HEK293T (cell line): Measurements from ENCODE around the gene KCNMA1.

Source experiments
- CTCF ChIA-PET: fragments of 350-600 bp; formaldehyde crosslinking; extraction: SDS; loops from one replicate; lab custom pipeline; 2021; ENCODE audit warnings: antibody characterized with exemption, inconsistent platforms; lab: Yijun Ruan, JAX
- POLR2A ChIA-PET: fragments of 350-600 bp; formaldehyde crosslinking; extraction: SDS; loops from one replicate; lab custom pipeline; 2020; ENCODE audit warnings: antibody characterized with exemption, inconsistent platforms; lab: Yijun Ruan, JAX
- DNase-seq: peaks from one replicate; pipeline ENCODE4 v3.0.0; 2012; ENCODE audit warnings: mixed read lengths; ENCODE audit errors: extremely low spot score
- ARNT ChIP-seq: fragments of 450-650 bp; IDR thresholded peaks from 2 replicates; pipeline ENCODE4 v1.6.1; 2017; ENCODE audit warnings: mild to moderate bottlenecking
- BHLHE40 ChIP-seq: fragments of 450-650 bp; IDR thresholded peaks from 2 replicates; pipeline ENCODE4 v1.6.1; 2016; ENCODE audit warnings: mild to moderate bottlenecking, moderate library complexity, borderline replicate concordance
- CTBP1 ChIP-seq: fragments of 450-650 bp; IDR thresholded peaks from 2 replicates; pipeline ENCODE4 v1.6.1; 2016; ENCODE audit warnings: borderline replicate concordance
- ELF4 ChIP-seq: fragments of 450-650 bp; IDR thresholded peaks from 2 replicates; pipeline ENCODE4 v1.6.1; 2017; ENCODE audit warnings: antibody characterized with exemption
- FOXA1 ChIP-seq: fragments of 450-650 bp; IDR thresholded peaks from 2 replicates; pipeline ENCODE4 v1.6.1; 2016; ENCODE audit warnings: mild to moderate bottlenecking
- FOXK2 ChIP-seq: fragments of 450-650 bp; IDR thresholded peaks from 2 replicates; pipeline ENCODE4 v1.6.1; 2016; ENCODE audit warnings: mild to moderate bottlenecking
- FOXM1 ChIP-seq: fragments of 450-650 bp; IDR thresholded peaks from 2 replicates; pipeline ENCODE4 v1.6.1; 2017; ENCODE audit warnings: mild to moderate bottlenecking, borderline replicate concordance
- HDGF ChIP-seq: fragments of 450-650 bp; IDR thresholded peaks from 2 replicates; pipeline ENCODE4 v1.6.1; 2017; ENCODE audit warnings: antibody characterized with exemption, borderline replicate concordance
- L3MBTL2 ChIP-seq: fragments of 450-650 bp; conservative IDR thresholded peaks from 2 replicates; pipeline ENCODE4 v1.6.1; 2016; ENCODE audit warnings: mild to moderate bottlenecking
- LEF1 ChIP-seq: fragments of 450-650 bp; IDR thresholded peaks from 2 replicates; pipeline ENCODE4 v1.6.1; 2017; ENCODE audit warnings: mild to moderate bottlenecking, borderline replicate concordance
- NFRKB ChIP-seq: fragments of 450-650 bp; IDR thresholded peaks from 2 replicates; pipeline ENCODE4 v1.6.1; 2016; ENCODE audit warnings: mild to moderate bottlenecking, moderate library complexity
- SP1 ChIP-seq: fragments of 450-650 bp; IDR thresholded peaks from 2 replicates; pipeline ENCODE4 v1.6.1; 2017
- SUZ12 ChIP-seq: fragments of 450-650 bp; IDR thresholded peaks from 2 replicates; pipeline ENCODE4 v1.6.1; 2016; ENCODE audit warnings: mild to moderate bottlenecking
- TARDBP ChIP-seq: fragments of 450-650 bp; IDR thresholded peaks from 2 replicates; pipeline ENCODE4 v1.6.1; 2016
- ZNF384 ChIP-seq: fragments of 450-650 bp; IDR thresholded peaks from 2 replicates; pipeline ENCODE4 v1.6.1; 2016
- TF ChIP-seq, protein P1 (sequence below): fragments of 450-650 bp; IDR thresholded peaks from 2 replicates; pipeline ENCODE4 v1.6.1; 2016

KCNMA1 gene

GRCh38 chr10:77138541-77138940 is 499.1 kb downstream of the KCNMA1 start:
- ChIA-PET CTCF (no interaction called here), POLR2A (no interaction called here)
- no peak for DNase-seq
- TF ChIP-seq FOXA1 = no peak
- no peak for TF ChIP-seq CTBP1
- TF ChIP-seq TARDBP = no peak
- no peak for TF ChIP-seq NFRKB
- no peak for TF ChIP-seq HDGF
- no peak for TF ChIP-seq LEF1
- TF ChIP-seq, protein P1, sequence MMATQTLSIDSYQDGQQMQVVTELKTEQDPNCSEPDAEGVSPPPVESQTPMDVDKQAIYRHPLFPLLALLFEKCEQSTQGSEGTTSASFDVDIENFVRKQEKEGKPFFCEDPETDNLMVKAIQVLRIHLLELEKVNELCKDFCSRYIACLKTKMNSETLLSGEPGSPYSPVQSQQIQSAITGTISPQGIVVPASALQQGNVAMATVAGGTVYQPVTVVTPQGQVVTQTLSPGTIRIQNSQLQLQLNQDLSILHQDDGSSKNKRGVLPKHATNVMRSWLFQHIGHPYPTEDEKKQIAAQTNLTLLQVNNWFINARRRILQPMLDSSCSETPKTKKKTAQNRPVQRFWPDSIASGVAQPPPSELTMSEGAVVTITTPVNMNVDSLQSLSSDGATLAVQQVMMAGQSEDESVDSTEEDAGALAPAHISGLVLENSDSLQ = no peak
- TF ChIP-seq ARNT = no peak
- TF ChIP-seq FOXK2 = no peak
- no peak for TF ChIP-seq L3MBTL2
- no peak for TF ChIP-seq BHLHE40
- TF ChIP-seq SP1 = no peak
- TF ChIP-seq ELF4 = no peak
- no peak for TF ChIP-seq ZNF384
- no peak for TF ChIP-seq SUZ12
- TF ChIP-seq FOXM1 = no peak

GRCh38 chr10:77135555-77135954 is 502.1 kb downstream of the KCNMA1 start:
- ChIA-PET CTCF (no interaction called here), POLR2A (no interaction called here)
- no peak for DNase-seq
- TF ChIP-seq ELF4 (no peak), SP1 (no peak), SUZ12 (no peak)

DNA sequence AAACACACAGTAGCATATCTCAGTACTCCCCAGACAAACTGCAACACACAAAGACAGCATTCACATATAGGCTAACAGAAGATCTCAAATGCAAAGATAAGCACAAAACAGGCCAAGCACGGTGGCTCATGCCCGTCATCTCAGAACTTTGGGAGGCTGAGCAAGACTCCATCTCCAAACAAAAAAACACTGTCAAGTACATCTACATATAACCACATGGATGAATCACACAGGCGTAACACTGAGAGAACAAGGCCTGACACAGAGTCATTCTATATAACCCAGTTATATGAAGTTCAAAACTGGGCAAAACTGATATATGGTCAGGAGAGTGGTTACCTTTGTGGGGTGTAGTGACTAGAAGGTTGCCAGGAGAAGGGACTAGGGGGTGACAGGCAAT is 506.4 kb downstream of the KCNMA1 start:
- no peak for DNase-seq
- TF ChIP-seq TARDBP (no peak), L3MBTL2 (no peak)
- ChIA-PET CTCF (interaction anchor here (0.7 kb wide), 1 partner anchor 588 kb away, joined by 3 read pairs; no protein-coding TSS in a partner anchor), POLR2A (no interaction called here)

DNA sequence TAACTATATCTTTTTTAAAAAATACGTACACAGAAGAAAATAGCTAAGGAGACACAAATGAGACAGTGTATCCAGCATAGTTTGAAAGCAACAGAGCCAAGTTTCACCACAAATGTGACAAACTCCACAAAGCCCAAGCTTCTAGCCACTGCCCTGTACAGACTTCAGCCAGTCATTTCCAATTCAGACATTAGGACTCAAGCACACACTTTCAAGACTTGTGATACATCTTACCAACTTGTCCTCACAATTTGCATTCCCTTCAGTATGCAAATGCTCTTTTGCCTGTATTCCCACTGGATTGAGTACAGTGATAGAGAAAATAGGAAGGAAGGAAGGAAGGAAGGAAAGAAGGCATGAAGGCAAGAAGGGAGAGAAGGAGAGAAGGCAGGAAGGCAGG is 510.4 kb downstream of the KCNMA1 start:
- no peak for TF ChIP-seq ZNF384
- TF ChIP-seq FOXA1 = no peak
- TF ChIP-seq TARDBP = no peak
- no peak for TF ChIP-seq ARNT
- TF ChIP-seq FOXK2 = no peak
- POLR2A ChIA-PET = no interaction called here
- CTCF ChIA-PET = no interaction called here
- DNase-seq = no peak

GRCh38 chr10:77125231-77125630 is 512.4 kb downstream of the KCNMA1 start:
- DNase-seq = no peak
- ChIA-PET CTCF (no interaction called here), POLR2A (no interaction called here)
- TF ChIP-seq ELF4 (no peak), SUZ12 (no peak), TARDBP (no peak)

GRCh38 chr10:77123330-77123729 is 514.3 kb downstream of the KCNMA1 start:
- POLR2A ChIA-PET = no interaction called here
- no peak for DNase-seq
- CTCF ChIA-PET = no interaction called here
- no peak for TF ChIP-seq HDGF

- DNase-seq = no peak
- TF ChIP-seq ZNF384 (no peak), FOXA1 (no peak), FOXM1 (no peak), BHLHE40 (no peak), ARNT (no peak), SP1 (no peak)
- TF ChIP-seq, protein P1 = no peak
- POLR2A ChIA-PET = no interaction called here
- CTCF ChIA-PET = no interaction called here
Observed at GRCh38 chr10:77121829-77122228, 515.8 kb downstream of the KCNMA1 start.

DNA sequence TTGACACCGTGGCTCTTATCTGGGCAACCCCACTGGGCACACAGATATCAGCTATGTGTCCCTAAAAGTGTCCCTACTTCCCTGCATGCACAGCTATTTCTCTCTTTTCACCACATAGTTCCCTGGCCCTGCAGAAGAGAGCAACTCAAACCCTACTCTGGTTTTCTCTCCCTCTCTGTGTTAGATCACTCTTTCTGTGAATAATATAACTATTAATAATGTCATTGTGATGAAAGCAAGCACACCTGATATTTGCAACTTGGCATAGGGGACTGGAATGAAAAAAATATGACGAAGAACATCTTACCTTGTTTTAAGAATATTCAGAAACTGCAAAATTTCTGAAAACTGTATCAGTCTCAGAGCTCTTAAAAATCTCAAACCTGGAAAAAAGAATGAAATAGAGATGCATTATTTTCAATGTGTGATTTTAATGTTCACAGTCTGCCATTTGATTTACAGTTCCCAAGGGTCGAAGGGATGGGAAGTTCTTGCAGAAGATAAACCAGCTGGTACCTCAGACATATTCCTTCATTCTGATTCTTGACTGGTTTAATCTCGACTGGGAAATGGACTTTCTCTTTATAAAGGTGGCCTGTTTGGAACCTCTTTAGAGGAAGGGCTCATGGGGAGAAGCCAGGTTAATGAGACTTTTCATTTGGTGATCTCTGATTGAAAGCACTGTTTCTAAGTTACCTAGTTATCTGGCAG is 516.8 kb downstream of the KCNMA1 start:
- no peak for TF ChIP-seq NFRKB
- no peak for TF ChIP-seq FOXK2
- TF ChIP-seq LEF1 = no peak
- TF ChIP-seq SP1 = no peak
- TF ChIP-seq ZNF384 = no peak
- no peak for TF ChIP-seq TARDBP
- TF ChIP-seq FOXA1 = no peak
- TF ChIP-seq ELF4 = no peak
- no peak for TF ChIP-seq FOXM1
- TF ChIP-seq HDGF = no peak
- TF ChIP-seq SUZ12 = no peak
- no peak for DNase-seq
- CTCF ChIA-PET = interaction anchor here (0.6 kb wide), 1 partner anchor 130 kb away, joined by 3 read pairs; no protein-coding TSS in a partner anchor
- POLR2A ChIA-PET = no interaction called here
